Hair follicle dermal papilla cell (primary cell): Measurements from ENCODE around the gene CMTM6. TPM values are rescaled to one million over a fixed set of nuclear protein-coding genes. Genes with fewer than 3 reads are reported as not detected.

ENCODE experiments used
- small RNA-seq: library from RNA; depleted of rRNA; stranded (forward); fragments of <200 nt; gene quantifications from one replicate; pipeline ENCODE3, GENCODE V24; 2012
- total RNA-seq: library from RNA; depleted of rRNA; stranded (reverse); fragments of >200 nt; gene quantifications from 2 replicates; pipeline ENCODE4 v1.2.3, GENCODE V29; 2012

Gene CMTM6
- 58.4 and 58.7 TPM in 2 replicates for total RNA-seq

GRCh38 chr3:32502118-32502945 is at the start of gene CMTM6:
TSS of gene CMTM6 (minus strand) at chr3:32502852. CDS start at chr3:32502745, 107 bp downstream.

Small RNA genes lying within 50 kb of the gene (small RNA-seq; reads per million reads assigned to genes)
- gene MIR548AY: not detected

Other genes with a start within 250 kb of the CMTM6 start
- gene CMTM7, start 111.0 kb downstream of the CMTM6 start, total RNA-seq: 4.3 and 6.2 TPM in 2 replicates
- gene DYNC1LI1, start 68.0 kb upstream of the CMTM6 start, total RNA-seq: 48.8 and 52.7 TPM in 2 replicates
- gene CNOT10, start 182.3 kb upstream of the CMTM6 start, total RNA-seq: 21.6 and 25.8 TPM in 2 replicates